ENCODE results near the gene TSPAN16.

TSPAN16 gene

GRCh38 chr19:11293433-11294389 lies 2.2 kb upstream of the TSPAN16 start (continued):
- TF ChIP-seq CTCF (tag by site-specific recombination; IDR thresholded peaks at IDR 0.05) (peak; percentile 93), ZNF416 (tag by site-specific recombination; IDR thresholded peaks at IDR 0.05) (no peak), ZNF701 (tag by site-specific recombination; IDR thresholded peaks at IDR 0.05) (no peak), ZBTB48 (tag by site-specific recombination; IDR thresholded peaks at IDR 0.05) (peak; percentile 67), ZNF157 (tag by site-specific recombination; IDR thresholded peaks at IDR 0.05) (0 out of 2 replicates have a peak, but pooled peaks have one; percentile 47), ZNF266 (tag by site-specific recombination; IDR thresholded peaks at IDR 0.05; ENCODE audit: low read depth) (no peak), ZNF530 (tag by site-specific recombination; IDR thresholded peaks at IDR 0.05; ENCODE audit: low read depth) (no peak), ZNF155 (tag by site-specific recombination; IDR thresholded peaks at IDR 0.05) (no peak), ZNF664 (tag by site-specific recombination; IDR thresholded peaks at IDR 0.05) (no peak), KLF17 (tag by site-specific recombination; IDR thresholded peaks at IDR 0.05) (peak; percentile 77), BCL6B (tag by site-specific recombination; IDR thresholded peaks at IDR 0.05) (no peak), PBX3 (CRISPR knock-in tag; IDR thresholded peaks at IDR 0.05) (no peak), ZNF350 (tag by site-specific recombination; IDR thresholded peaks at IDR 0.05) (no peak), ZNF560 (tag by site-specific recombination; IDR thresholded peaks at IDR 0.05; ENCODE audit: borderline replicate concordance) (no peak), ZNF623 (tag by site-specific recombination; IDR thresholded peaks at IDR 0.05) (no peak), KLF10 (tag by site-specific recombination; IDR thresholded peaks at IDR 0.05) (peak; percentile 62; the same call in 1 of the 2 replicates), ZNF624 (tag by site-specific recombination; IDR thresholded peaks at IDR 0.05) (no peak), SP7 (tag by site-specific recombination; IDR thresholded peaks at IDR 0.05) (peak; percentile 68), ELK4 (IDR thresholded peaks at IDR 0.05; ENCODE audit: borderline replicate concordance, low read depth, low read length) (no peak), YY2 (tag by site-specific recombination; IDR thresholded peaks at IDR 0.05) (no peak), GFI1B (tag by site-specific recombination; IDR thresholded peaks at IDR 0.05) (no peak), PATZ1 (tag by site-specific recombination; IDR thresholded peaks at IDR 0.05) (peak; percentile 88), OSR2 (tag by site-specific recombination; IDR thresholded peaks at IDR 0.05) (peak; percentile 74; the same call in 1 of the 2 replicates), ZNF837 (tag by site-specific recombination; IDR thresholded peaks at IDR 0.05) (no peak), ZFP3 (tag by site-specific recombination; IDR thresholded peaks at IDR 0.05; ENCODE audit: low read depth) (no peak; the same call in 1 of the 2 replicates), ZNF248 (tag by site-specific recombination; IDR thresholded peaks at IDR 0.05) (no peak), RBAK (tag by site-specific recombination; IDR thresholded peaks at IDR 0.05) (0 out of 2 replicates have a peak, but pooled peaks have one; percentile 23), ZNF112 (tag by site-specific recombination; IDR thresholded peaks at IDR 0.05) (no peak), ZBTB10 (tag by site-specific recombination; IDR thresholded peaks at IDR 0.05) (peak; percentile 70; the same call in 1 of the 2 replicates)
